Epidermal melanocyte (primary cell): ENCODE results near the gene OTOGL.
"Not testable (repeated sequence)": the region's sequence is repeated elsewhere in the genome, so short reads cannot be mapped to it uniquely, and the experiment has no call there.

Experiments used
- DNase-seq: peaks from one replicate; pipeline ENCODE4 v3.0.0; 2011; ENCODE audit warnings: low spot score; ENCODE audit not compliant: insufficient read length

OTOGL gene

GRCh38 chr12:80099259-80099658 is at the start of gene OTOGL:
Gene OTOGL (plus strand): TSS chr12:80099537. CDS start chr12:80209432, 109,895 bp downstream.
- no peak for DNase-seq

GRCh38 chr12:80050236-80050635 is 49.1 kb upstream of the OTOGL start:
- no peak for DNase-seq

- no peak for DNase-seq
Observed at GRCh38 chr12:80053051-80053790, 46.1 kb upstream of the OTOGL start.

GRCh38 chr12:80056232-80056631 is 43.1 kb upstream of the OTOGL start:
- no peak for DNase-seq

GRCh38 chr12:80056845-80057244 is 42.5 kb upstream of the OTOGL start:
- no peak for DNase-seq

- no peak for DNase-seq
Observed at GRCh38 chr12:80058586-80058985, 40.8 kb upstream of the OTOGL start.

- DNase-seq, result no peak
Observed at GRCh38 chr12:80059102-80059501, 40.2 kb upstream of the OTOGL start.

GRCh38 chr12:80059875-80060274 is 39.5 kb upstream of the OTOGL start:
- no peak for DNase-seq

- no peak for DNase-seq
Observed at GRCh38 chr12:80064269-80064668, 35.1 kb upstream of the OTOGL start.

GRCh38 chr12:80064951-80065350 is 34.4 kb upstream of the OTOGL start:
- DNase-seq, result no peak

- no peak for DNase-seq
Observed at GRCh38 chr12:80068173-80068572, 31.2 kb upstream of the OTOGL start.

- not testable (repeated sequence) for DNase-seq
Observed at GRCh38 chr12:80083892-80084614, 15.3 kb upstream of the OTOGL start.

- no peak for DNase-seq
Observed at GRCh38 chr12:80086025-80086424, 13.3 kb upstream of the OTOGL start.

GRCh38 chr12:80087486-80088213 is 11.7 kb upstream of the OTOGL start:
- no peak for DNase-seq

- no peak for DNase-seq
Observed at GRCh38 chr12:80100591-80100990, 1.3 kb downstream of the OTOGL start.

GRCh38 chr12:80101126-80101525 is 1.8 kb downstream of the OTOGL start:
- DNase-seq, result no peak

GRCh38 chr12:80107221-80107620 is 7.9 kb downstream of the OTOGL start:
- DNase-seq, result no peak

- no peak for DNase-seq
Observed at GRCh38 chr12:80116735-80117134, 17.4 kb downstream of the OTOGL start.

- no peak for DNase-seq
Observed at GRCh38 chr12:80118565-80119324, 19.4 kb downstream of the OTOGL start.

- DNase-seq, result no peak
Observed at GRCh38 chr12:80120994-80121393, 21.7 kb downstream of the OTOGL start.

- no peak for DNase-seq
Observed at GRCh38 chr12:80121661-80122060, 22.3 kb downstream of the OTOGL start.
